H1 (cell line): ENCODE data around the gene G3BP1. TPM values are rescaled to one million over a fixed set of nuclear protein-coding genes. Genes with fewer than 3 reads are reported as not detected.

Source experiments
- CTCF ChIA-PET: fragments of 300-600 bp; sonication (Branson Sonifier 250); formaldehyde crosslinking; loops from one replicate; lab custom pipeline; 2021; ENCODE audit not compliant: partially characterized antibody; lab: Charles Lee
- POLR2A ChIA-PET: fragments of 300-600 bp; sonication (Branson Sonifier 250); formaldehyde crosslinking; loops from one replicate; lab custom pipeline; 2021; ENCODE audit warnings: inconsistent platforms; ENCODE audit not compliant: partially characterized antibody; lab: Charles Lee
- DNase-seq, 2 experiments: peaks; one replicate each; pipeline versions ENCODE4 v3.0.0 to v3.0.0-alpha.2; 2010 to 2022; ENCODE audit warnings: low spot score in 2 of 2, low read depth in 1 of 2, mixed read lengths in 1 of 2
- FAIRE-seq: peaks from 2 replicates; lab custom pipeline; 2011; peaks lifted over from hg19 to GRCh38; lab: Jason Lieb, UNC
- H2AFZ ChIP-seq: 2 replicates; pipeline ENCODE4 v1.8.1; 2012; ENCODE audit warnings: low read length, inconsistent platforms
- H2AK5ac ChIP-seq: 2 replicates; pipeline ENCODE4 v1.6.1; 2013; ENCODE audit warnings: low read depth, low read length
- H2BK120ac ChIP-seq: replicated peaks from 2 replicates; pipeline ENCODE3; 2013; ENCODE audit warnings: low read depth, low read length, inconsistent platforms
- H2BK12ac ChIP-seq: 2 replicates; pipeline ENCODE4 v1.6.1; 2013; ENCODE audit warnings: low read depth, low read length
- H2BK15ac ChIP-seq: 2 replicates; pipeline ENCODE4 v1.6.1; 2013; ENCODE audit warnings: low read length
- H2BK20ac ChIP-seq: 2 replicates; pipeline ENCODE4 v1.6.1; 2013; ENCODE audit warnings: low read length
- H2BK5ac ChIP-seq: 2 replicates; pipeline ENCODE4 v1.6.1; 2013; ENCODE audit warnings: low read depth, low read length
- H3K14ac ChIP-seq: 2 replicates; pipeline ENCODE4 v1.6.1; 2013; ENCODE audit warnings: inconsistent platforms; ENCODE audit not compliant: insufficient read length
- H3K18ac ChIP-seq: 2 replicates; pipeline ENCODE4 v1.6.1; 2013; ENCODE audit warnings: low read length; ENCODE audit errors: extremely low read depth
- H3K23ac ChIP-seq: 2 replicates; pipeline ENCODE4 v1.6.1; 2013; ENCODE audit warnings: inconsistent platforms; ENCODE audit not compliant: insufficient read length
- H3K23me2 ChIP-seq: 2 replicates; pipeline ENCODE4 v1.6.1; 2013; ENCODE audit warnings: low read depth, low read length
- H3K27ac ChIP-seq: 2 replicates; pipeline ENCODE4 v1.6.1; 2011; ENCODE audit warnings: low read depth, low read length, inconsistent platforms
- H3K27me3 ChIP-seq, 4 experiments: replicated peaks in 1 of 4; 1 replicate in 1 of 4; 2 replicates in 3 of 4; pipeline versions ENCODE4 v1.6.1 to v1.8.1; 2011 to 2013; ENCODE audit warnings: low read length in 3 of 4, mild to moderate bottlenecking in 3 of 4, inconsistent platforms in 2 of 4, mixed read lengths in 2 of 4, moderate library complexity in 1 of 4; ENCODE audit not compliant: control insufficient read depth in 3 of 4, insufficient read depth in 3 of 4; ENCODE audit errors: extremely low read depth in 1 of 4
- H3K36me3 ChIP-seq, 4 experiments: 2 replicates each; pipeline versions ENCODE4 v1.6.1 to v1.8.1; 2011 to 2013; ENCODE audit warnings: mild to moderate bottlenecking in 4 of 4, low read length in 3 of 4, moderate library complexity in 2 of 4, control low read depth in 1 of 4, inconsistent platforms in 1 of 4; ENCODE audit not compliant: insufficient read depth in 4 of 4, control insufficient read depth in 2 of 4
- H3K4ac ChIP-seq: replicated peaks from 2 replicates; pipeline ENCODE3; 2013; ENCODE audit warnings: low read length, low read depth, mixed read lengths, inconsistent platforms; ENCODE audit not compliant: insufficient read length
- H3K4me1 ChIP-seq, 4 experiments: replicated peaks in 1 of 4; 1 replicate in 1 of 4; 2 replicates in 3 of 4; pipeline versions ENCODE4 v1.6.1 to v1.8.1; 2011 to 2013; ENCODE audit warnings: low read length in 3 of 4, inconsistent platforms in 2 of 4, mixed read lengths in 1 of 4; ENCODE audit not compliant: insufficient read depth in 4 of 4, control insufficient read depth in 3 of 4
- H3K4me2 ChIP-seq, 2 experiments: 2 replicates each; pipeline versions ENCODE4 v1.6.1 to v1.8.1; 2011 to 2013; ENCODE audit warnings: low read depth in 2 of 2, low read length in 2 of 2, control low read depth in 1 of 2, inconsistent platforms in 1 of 2, mild to moderate bottlenecking in 1 of 2; ENCODE audit not compliant: insufficient read depth in 1 of 2
- H3K4me3 ChIP-seq, 4 experiments: fragments of 200-600, 300-600 bp in 1 of 4; sonication (generic), shearing (Covaris generic), sonication (Bioruptor Twin) in 1 of 4; 2 replicates each; pipeline versions ENCODE4 v1.5.1 to v1.8.1; 2011 to 2016; ENCODE audit warnings: low read length in 4 of 4, low read depth in 3 of 4, control low read depth in 2 of 4, inconsistent platforms in 2 of 4, mild to moderate bottlenecking in 2 of 4, mixed read lengths in 1 of 4, moderate library complexity in 1 of 4; ENCODE audit not compliant: insufficient read depth in 2 of 4; ENCODE audit errors: extremely low read depth in 1 of 4
- H3K56ac ChIP-seq: replicated peaks from 2 replicates; pipeline ENCODE3; 2013; ENCODE audit warnings: low read depth, mild to moderate bottlenecking, mixed read lengths, low read length, inconsistent platforms; ENCODE audit not compliant: insufficient read length
- H3K79me1 ChIP-seq: 2 replicates; pipeline ENCODE4 v1.6.1; 2013; ENCODE audit warnings: low read depth, low read length, control low read depth
- H3K79me2 ChIP-seq, 2 experiments: 2 replicates each; pipeline versions ENCODE4 v1.6.1 to v1.8.1; 2012 to 2013; ENCODE audit warnings: low read length in 2 of 2, mild to moderate bottlenecking in 2 of 2, inconsistent platforms in 1 of 2; ENCODE audit not compliant: insufficient read depth in 2 of 2, control insufficient read depth in 1 of 2
- H3K9ac ChIP-seq, 4 experiments: replicated peaks in 1 of 4; 1 replicate in 1 of 4; 2 replicates in 3 of 4; pipeline versions ENCODE4 v1.6.1 to v1.8.1; 2011 to 2013; ENCODE audit warnings: low read depth in 3 of 4, low read length in 3 of 4, control low read depth in 2 of 4, mild to moderate bottlenecking in 2 of 4, moderate library complexity in 2 of 4, inconsistent platforms in 1 of 4; ENCODE audit errors: extremely low read depth in 1 of 4
- H3K9me3 ChIP-seq, 2 experiments: 2 replicates each; pipeline versions ENCODE4 v1.6.1 to v1.8.1; 2012 to 2013; ENCODE audit warnings: mild to moderate bottlenecking in 2 of 2, moderate library complexity in 2 of 2, control low read depth in 1 of 2, inconsistent platforms in 1 of 2, low read depth in 1 of 2, low read length in 1 of 2, mixed read lengths in 1 of 2; ENCODE audit not compliant: insufficient read depth in 2 of 2
- H4K20me1 ChIP-seq, 2 experiments: replicated peaks in 1 of 2; 2 replicates each; pipeline versions ENCODE3 to v1.8.1; 2011 to 2013; ENCODE audit warnings: inconsistent platforms in 2 of 2, low read length in 2 of 2, mild to moderate bottlenecking in 1 of 2; ENCODE audit not compliant: insufficient read depth in 2 of 2, control insufficient read depth in 1 of 2
- H4K5ac ChIP-seq: 2 replicates; pipeline ENCODE4 v1.6.1; 2013; ENCODE audit warnings: low read length, low read depth, mixed read lengths, inconsistent platforms; ENCODE audit not compliant: insufficient read length
- H4K8ac ChIP-seq: 2 replicates; pipeline ENCODE4 v1.8.0; 2013; ENCODE audit warnings: mild to moderate bottlenecking, moderate library complexity, low read length, inconsistent platforms; ENCODE audit not compliant: insufficient read depth; ENCODE audit errors: extremely low read depth
- H4K91ac ChIP-seq: replicated peaks from 2 replicates; pipeline ENCODE3; 2013; ENCODE audit warnings: low read length, mixed read lengths, inconsistent platforms; ENCODE audit not compliant: insufficient read length
- ASH2L ChIP-seq: fragments of 200-600, 300-600 bp; sonication (generic); IDR thresholded peaks from one replicate; pipeline ENCODE4 v1.7.1; 2017; ENCODE audit warnings: low read length
- CBX8 ChIP-seq: fragments of 300-800, 300-1000 bp; sonication (generic); IDR thresholded peaks from 2 replicates; pipeline ENCODE4 v1.7.1; 2016; ENCODE audit warnings: low read depth, low read length, borderline replicate concordance
- EZH2 ChIP-seq: fragments of 200-600 bp; sonication (generic); IDR thresholded peaks from 2 replicates; pipeline ENCODE4 v1.7.1; 2012; ENCODE audit warnings: low read depth, mild to moderate bottlenecking, moderate library complexity, low read length, inconsistent platforms; ENCODE audit not compliant: severe bottlenecking
- FOSL1 ChIP-seq: IDR thresholded peaks from 2 replicates; pipeline ENCODE4 v1.6.1; 2011; ENCODE audit warnings: mild to moderate bottlenecking, low read depth, low read length, moderate library complexity; ENCODE audit not compliant: insufficient read depth
- JUND ChIP-seq: IDR thresholded peaks from 2 replicates; pipeline ENCODE4 v1.6.1; 2011; ENCODE audit warnings: mild to moderate bottlenecking, improper control_type of control experiment, low read length
- KDM1A ChIP-seq: fragments of 200-600, 300-600 bp; sonication (generic); IDR thresholded peaks from 2 replicates; pipeline ENCODE4 v1.7.1; 2016; ENCODE audit warnings: mild to moderate bottlenecking, low read length, borderline replicate concordance
- POLR2AphosphoS5 ChIP-seq: IDR thresholded peaks from 2 replicates; pipeline ENCODE4 v1.6.1; 2011; ENCODE audit warnings: low read depth, low read length
- RFX5 ChIP-seq: IDR thresholded peaks from 2 replicates; pipeline ENCODE4 v1.6.1; 2011; ENCODE audit warnings: low read depth, low read length, improper control_type of control experiment, borderline replicate concordance
- SIN3A ChIP-seq, 2 experiments: IDR thresholded peaks in 1 of 2; conservative IDR thresholded peaks in 1 of 2; 2 replicates each; pipeline ENCODE4 v1.6.1; 2011 to 2012; ENCODE audit warnings: low read length in 2 of 2, improper control_type of control experiment in 1 of 2, low read depth in 1 of 2, mild to moderate bottlenecking in 1 of 2
- SP1 ChIP-seq: IDR thresholded peaks from 2 replicates; pipeline ENCODE4 v1.6.1; 2011; ENCODE audit warnings: low read depth, low read length
- SP2 ChIP-seq: IDR thresholded peaks from 2 replicates; pipeline ENCODE4 v1.6.1; 2012; ENCODE audit warnings: mild to moderate bottlenecking, low read length, inconsistent platforms
- SUZ12 ChIP-seq: fragments of 200-600 bp; sonication (generic); IDR thresholded peaks from 2 replicates; pipeline ENCODE4 v1.6.1; 2012; ENCODE audit warnings: mild to moderate bottlenecking, inconsistent platforms, low read length, moderate library complexity, mixed read lengths
- ZNF274 ChIP-seq: IDR thresholded peaks from 2 replicates; pipeline ENCODE4 v1.7.0; 2012; ENCODE audit warnings: low read length, borderline replicate concordance; ENCODE audit errors: extremely low read depth
- WGBS, 2 experiments: shearing (Covaris generic) in 1 of 2; methylation state at CpG; one replicate each; pipeline versions ENCODE4 v1.1.6 to v1.1.7; 2013 to 2015; ENCODE audit warnings: low lambda C conversion rate in 2 of 2, mixed read lengths in 2 of 2, inconsistent platforms in 1 of 2, low coverage in 1 of 2, missing lambda C conversion rate in 1 of 2; ENCODE audit not compliant: insufficient replicate concordance in 2 of 2, insufficient coverage in 1 of 2, insufficient read length in 1 of 2; ENCODE audit errors: extremely low coverage in 1 of 2, missing lambda C conversion rate in 1 of 2; 5-methylcytosine and 5-hydroxymethylcytosine counted together
- polyA plus RNA-seq, 7 experiments: library from polyadenylated mRNA; depleted of rRNA in 3 of 7; stranded (reverse) in 5 of 7; unstranded in 2 of 7; fragments of >200 nt in 5 of 7; fragments of 200-250 nt in 2 of 7; gene quantifications; 1 replicate in 5 of 7; 2 replicates in 1 of 7; 4 replicates in 1 of 7; pipeline versions ENCODE4 v1.2.1 to v1.2.3, GENCODE V29; 2011 to 2013; ENCODE audit warnings: missing spikeins in 2 of 7, mixed read lengths in 2 of 7
- total RNA-seq: library from RNA; stranded (reverse); fragmentation: NEBNext Ultra II Directional; extraction: Animal tissue kit (Norgen Biotek cat#: 25700); gene quantifications from 2 replicates; pipeline ENCODE4 v1.2.1, GENCODE V29; 2021

The G3BP1 gene
- total and polyA plus RNA-seq, 2 of the 8 experiments (the other 6 are each of a cell fraction or from before 2014, with no cell fraction given), result 71.2 to 516 TPM

GRCh38 chr5:151738125-151738848 lies 33.5 kb upstream of the G3BP1 start:
- no peak overlapping the region for H3K4ac ChIP-seq
- H3K27ac ChIP-seq, result no peak overlapping the region
- TF ChIP-seq ZNF274 (no peak), JUND (no peak), RFX5 (no peak), FOSL1 (no peak), SP2 (no peak), KDM1A (no peak), SIN3A (conservative IDR thresholded peaks at IDR 0.05 in 1 of 2, IDR thresholded peaks at IDR 0.05 in 1 of 2; ENCODE audit: low read depth in 1 of 2, low read length in 2 of 2) (no peak), ASH2L (no peak), EZH2 (no peak), POLR2AphosphoS5 (no peak), SUZ12 (no peak), CBX8 (no peak), SP1 (no peak)

More at GRCh38 chr5:151738125-151738848, 33.5 kb upstream of the G3BP1 start:
- POLR2A ChIA-PET, result interaction anchor here (0.9 to 5.1 kb wide), 5 partner anchors 17 to 55 kb away, joined by 3 to 33 read pairs (median 4); partner anchors contain the start of gene G3BP1
- Histone ChIP-seq H3K4me3 (no peak overlapping the region), H3K56ac (no peak overlapping the region), H2BK20ac (no peak overlapping the region), H2BK15ac (no peak overlapping the region), H3K27me3 (no peaks in the 10 kb centered on the region), H4K91ac (no peak overlapping the region), H2AK5ac (no peak overlapping the region), H3K23ac (no peak overlapping the region), H2BK12ac (no peak overlapping the region), H4K5ac (no peak overlapping the region), H3K14ac (no peak overlapping the region), H3K23me2 (no peaks in the 10 kb centered on the region), H3K79me2 (no peaks in the 10 kb centered on the region), H3K4me2 (no peak overlapping the region), H3K9ac (no peak overlapping the region), H3K36me3 (peaks cover 0 to 3% (median 0%) of the 10 kb centered on the region in 4 experiments; a peak in 1 of 8 replicates), H4K20me1 (no peaks in the 10 kb centered on the region), H2BK5ac (no peak overlapping the region), H3K79me1 (no peaks in the 10 kb centered on the region), H4K8ac (no peak overlapping the region), H3K9me3 (no peaks in the 10 kb centered on the region), H3K4me1 (peaks cover 6 to 10% (median 9%) of the 10 kb centered on the region in 4 experiments), H3K18ac (no peak overlapping the region), H2BK120ac (no peak overlapping the region), H2AFZ (no peak overlapping the region)
- FAIRE-seq (no peak), DNase-seq (no peak)
- 84% methylated on average over 9 of the region's 9 CpGs; no CpG with 5 or more reads in 1 of the 2 experiments for WGBS, 2 experiments
- CTCF ChIA-PET, result interaction anchor here (0.6 to 38.0 kb wide), 12 partner anchors 13 to 624 kb away, joined by 3 to 991 read pairs (median 26); partner anchors contain the start of genes ATOX1 and SPARC
